Endothelial cell of umbilical vein (primary cell): ENCODE data around the gene SLC35G4.

ENCODE experiments used
- EZH2 ChIP-seq: IDR thresholded peaks from 2 replicates; pipeline ENCODE4 v1.6.1; 2012; ENCODE audit warnings: borderline replicate concordance, low read depth, mild to moderate bottlenecking, moderate library complexity, low read length, inconsistent platforms; ENCODE audit not compliant: severe bottlenecking
- POLR2A ChIP-seq: IDR thresholded peaks from 2 replicates; pipeline ENCODE4 v1.6.1; 2012; ENCODE audit warnings: low read depth, mild to moderate bottlenecking, control low read depth, low read length
- TF ChIP-seq, protein P1 (sequence below), 2 donors: IDR thresholded peaks; 1 replicate in 1 of 2; 2 replicates in 1 of 2; pipeline ENCODE4 v1.5.1; 2011; ENCODE audit warnings: low read length in 2 of 2, mild to moderate bottlenecking in 2 of 2, moderate library complexity in 2 of 2, control low read depth in 1 of 2, inconsistent platforms in 1 of 2, low read depth in 1 of 2; ENCODE audit not compliant: insufficient read depth in 1 of 2; ENCODE audit errors: extremely low read depth in 1 of 2
- TF ChIP-seq, protein P2 (sequence below): IDR thresholded peaks from 2 replicates; pipeline ENCODE4 v1.6.1; 2011; ENCODE audit not compliant: insufficient read depth, insufficient read length

DNA sequence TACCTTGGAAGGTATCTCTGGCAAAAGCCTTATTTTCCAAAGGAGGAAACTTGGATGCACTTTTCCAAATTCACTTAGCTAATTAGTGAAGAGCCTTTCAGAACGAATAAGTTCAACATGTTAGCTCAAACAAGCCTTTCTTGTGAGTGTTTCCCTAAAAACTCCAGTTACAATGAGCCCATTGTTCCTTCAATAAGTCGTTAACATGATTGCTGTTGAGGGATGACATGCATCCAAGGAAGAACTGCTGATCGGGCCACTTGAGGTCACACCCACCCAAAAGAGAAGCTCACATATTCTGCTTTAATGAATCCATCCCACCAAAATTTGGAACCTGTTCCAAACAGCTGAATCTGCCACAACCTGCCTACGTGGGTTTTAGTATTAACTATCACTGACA lies 48.1 kb upstream of the SLC35G4 start:
- TF ChIP-seq EZH2 (no peak), POLR2A (no peak)
- TF ChIP-seq, protein P1, sequence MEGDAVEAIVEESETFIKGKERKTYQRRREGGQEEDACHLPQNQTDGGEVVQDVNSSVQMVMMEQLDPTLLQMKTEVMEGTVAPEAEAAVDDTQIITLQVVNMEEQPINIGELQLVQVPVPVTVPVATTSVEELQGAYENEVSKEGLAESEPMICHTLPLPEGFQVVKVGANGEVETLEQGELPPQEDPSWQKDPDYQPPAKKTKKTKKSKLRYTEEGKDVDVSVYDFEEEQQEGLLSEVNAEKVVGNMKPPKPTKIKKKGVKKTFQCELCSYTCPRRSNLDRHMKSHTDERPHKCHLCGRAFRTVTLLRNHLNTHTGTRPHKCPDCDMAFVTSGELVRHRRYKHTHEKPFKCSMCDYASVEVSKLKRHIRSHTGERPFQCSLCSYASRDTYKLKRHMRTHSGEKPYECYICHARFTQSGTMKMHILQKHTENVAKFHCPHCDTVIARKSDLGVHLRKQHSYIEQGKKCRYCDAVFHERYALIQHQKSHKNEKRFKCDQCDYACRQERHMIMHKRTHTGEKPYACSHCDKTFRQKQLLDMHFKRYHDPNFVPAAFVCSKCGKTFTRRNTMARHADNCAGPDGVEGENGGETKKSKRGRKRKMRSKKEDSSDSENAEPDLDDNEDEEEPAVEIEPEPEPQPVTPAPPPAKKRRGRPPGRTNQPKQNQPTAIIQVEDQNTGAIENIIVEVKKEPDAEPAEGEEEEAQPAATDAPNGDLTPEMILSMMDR (IDR thresholded peaks at IDR 0.05; ENCODE audit: extremely low read depth in 1 of 2, insufficient read depth in 1 of 2, low read depth in 1 of 2, low read length in 2 of 2) = no peak
- TF ChIP-seq, protein P2, sequence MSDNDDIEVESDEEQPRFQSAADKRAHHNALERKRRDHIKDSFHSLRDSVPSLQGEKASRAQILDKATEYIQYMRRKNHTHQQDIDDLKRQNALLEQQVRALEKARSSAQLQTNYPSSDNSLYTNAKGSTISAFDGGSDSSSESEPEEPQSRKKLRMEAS = no peak
